Measurements from ENCODE around the gene NNT. TPM values are rescaled to one million over a fixed set of nuclear protein-coding genes. Genes with fewer than 3 reads are reported as not detected.

NNT gene
- total and polyA plus RNA-seq, 2 experiments from 2014 or later, result 55.3 to 102 TPM

DNA sequence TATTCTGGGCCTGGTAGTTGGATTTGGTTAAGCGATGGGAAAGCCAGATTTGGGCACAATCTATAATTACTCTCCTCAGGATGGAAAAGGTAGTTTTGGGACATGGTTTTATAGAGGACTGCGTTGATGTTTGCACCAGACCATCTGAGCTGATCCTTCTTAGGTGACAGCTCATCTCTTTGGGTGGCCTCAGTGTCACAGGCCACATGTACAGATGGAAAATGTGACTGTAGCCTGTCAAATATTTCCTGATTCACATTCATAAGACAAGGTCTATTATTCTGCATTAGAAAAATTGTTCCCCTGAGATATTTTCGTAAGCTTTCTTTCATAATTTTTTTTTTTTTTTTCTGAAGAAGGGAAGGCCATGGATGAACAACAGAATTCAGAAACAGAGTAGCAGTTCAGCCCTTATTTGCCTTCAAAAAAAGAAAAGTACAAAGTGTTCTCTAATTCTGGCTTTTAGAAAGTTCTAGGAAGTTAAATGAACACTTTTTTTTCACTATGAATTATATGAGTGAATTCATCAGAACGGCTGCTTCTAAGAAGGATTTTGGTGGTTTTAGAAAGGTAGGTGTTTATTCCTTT is 81.0 kb downstream of the NNT start:
- Histone ChIP-seq H2AFZ (no peak overlapping the region), H3K4me2 (no peak overlapping the region), H3K27me3 (no peaks in the 10 kb centered on the region), H3K9me3 (ENCODE audit: low read depth) (no peaks in the 10 kb centered on the region), H3K9me2 (replicated peaks; ENCODE audit: insufficient read depth) (no peaks in the 10 kb centered on the region), H3K27ac (no peak overlapping the region), H3K79me2 (no peaks in the 10 kb centered on the region), H3K36me3 (replicated peaks; ENCODE audit: insufficient read depth, low read depth) (no peaks in the 10 kb centered on the region), H4K20me1 (ENCODE audit: insufficient read depth, poor library complexity, severe bottlenecking) (no peaks in the 10 kb centered on the region), H3K4me3 (no peak overlapping the region), H3K4me1 (ENCODE audit: insufficient read depth) (no peaks in the 10 kb centered on the region)
- TF ChIP-seq, protein P1, sequence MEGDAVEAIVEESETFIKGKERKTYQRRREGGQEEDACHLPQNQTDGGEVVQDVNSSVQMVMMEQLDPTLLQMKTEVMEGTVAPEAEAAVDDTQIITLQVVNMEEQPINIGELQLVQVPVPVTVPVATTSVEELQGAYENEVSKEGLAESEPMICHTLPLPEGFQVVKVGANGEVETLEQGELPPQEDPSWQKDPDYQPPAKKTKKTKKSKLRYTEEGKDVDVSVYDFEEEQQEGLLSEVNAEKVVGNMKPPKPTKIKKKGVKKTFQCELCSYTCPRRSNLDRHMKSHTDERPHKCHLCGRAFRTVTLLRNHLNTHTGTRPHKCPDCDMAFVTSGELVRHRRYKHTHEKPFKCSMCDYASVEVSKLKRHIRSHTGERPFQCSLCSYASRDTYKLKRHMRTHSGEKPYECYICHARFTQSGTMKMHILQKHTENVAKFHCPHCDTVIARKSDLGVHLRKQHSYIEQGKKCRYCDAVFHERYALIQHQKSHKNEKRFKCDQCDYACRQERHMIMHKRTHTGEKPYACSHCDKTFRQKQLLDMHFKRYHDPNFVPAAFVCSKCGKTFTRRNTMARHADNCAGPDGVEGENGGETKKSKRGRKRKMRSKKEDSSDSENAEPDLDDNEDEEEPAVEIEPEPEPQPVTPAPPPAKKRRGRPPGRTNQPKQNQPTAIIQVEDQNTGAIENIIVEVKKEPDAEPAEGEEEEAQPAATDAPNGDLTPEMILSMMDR (IDR thresholded peaks at IDR 0.05; ENCODE audit: poor library complexity), result no peak
- TF ChIP-seq EZH2phosphoT487 (IDR thresholded peaks at IDR 0.05; ENCODE audit: low read depth, severe bottlenecking, unreplicated experiment), result no peak
- no peak for TF ChIP-seq EZH2 (IDR thresholded peaks at IDR 0.05; ENCODE audit: borderline replicate concordance)
- 94% methylated on average over 4 of the region's 4 CpGs for WGBS (ENCODE audit: low lambda C conversion rate, missing lambda C conversion rate)
- no peak for DNase-seq (ENCODE audit: low spot score)

DNA sequence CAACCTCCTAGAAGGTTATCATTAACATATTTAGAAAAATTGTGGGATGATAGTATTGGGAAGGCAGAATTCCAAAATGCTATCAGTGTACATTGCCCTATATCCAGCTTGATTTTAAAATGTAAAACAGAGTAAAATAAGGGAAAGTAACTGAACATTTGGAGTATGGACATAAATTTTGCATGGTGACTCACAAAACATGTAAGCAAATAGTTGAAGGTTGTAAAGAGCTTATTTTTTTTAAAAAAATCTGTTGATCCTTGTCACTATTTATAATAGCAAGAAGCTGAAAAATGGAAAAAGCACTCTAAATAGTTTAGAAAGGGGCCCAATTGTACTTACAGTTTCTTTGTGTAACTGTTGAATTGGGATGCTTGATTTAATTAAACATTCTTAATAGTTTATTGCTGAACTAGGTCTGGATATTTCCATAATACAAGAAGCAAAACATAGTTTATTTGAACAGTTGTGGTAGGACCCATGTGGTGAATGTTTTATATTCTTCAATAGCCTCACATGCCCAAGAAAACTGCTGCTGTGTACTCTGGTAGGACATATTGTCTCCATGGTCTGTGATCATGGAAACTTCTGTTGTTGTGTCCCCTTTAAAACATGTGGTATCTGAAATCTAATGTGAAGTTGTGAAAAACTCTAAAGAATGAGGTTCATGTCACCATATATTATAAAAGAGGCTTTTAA is 82.4 kb downstream of the NNT start:
- Histone ChIP-seq H3K4me2 (no peak overlapping the region), H3K9me2 (replicated peaks; ENCODE audit: insufficient read depth) (no peaks in the 10 kb centered on the region), H3K4me3 (no peak overlapping the region), H3K36me3 (replicated peaks; ENCODE audit: insufficient read depth, low read depth) (no peaks in the 10 kb centered on the region), H3K27me3 (no peaks in the 10 kb centered on the region), H3K79me2 (no peaks in the 10 kb centered on the region), H3K9me3 (ENCODE audit: low read depth) (no peaks in the 10 kb centered on the region), H3K27ac (no peak overlapping the region), H2AFZ (no peak overlapping the region), H3K4me1 (ENCODE audit: insufficient read depth) (no peaks in the 10 kb centered on the region), H4K20me1 (ENCODE audit: insufficient read depth, poor library complexity, severe bottlenecking) (no peaks in the 10 kb centered on the region)
- no peak for DNase-seq (ENCODE audit: low spot score)
- TF ChIP-seq EZH2phosphoT487 (IDR thresholded peaks at IDR 0.05; ENCODE audit: low read depth, severe bottlenecking, unreplicated experiment), result no peak
- TF ChIP-seq, protein P1 (IDR thresholded peaks at IDR 0.05; ENCODE audit: poor library complexity), result no peak
- no peak for TF ChIP-seq EZH2 (IDR thresholded peaks at IDR 0.05; ENCODE audit: borderline replicate concordance)

DNA sequence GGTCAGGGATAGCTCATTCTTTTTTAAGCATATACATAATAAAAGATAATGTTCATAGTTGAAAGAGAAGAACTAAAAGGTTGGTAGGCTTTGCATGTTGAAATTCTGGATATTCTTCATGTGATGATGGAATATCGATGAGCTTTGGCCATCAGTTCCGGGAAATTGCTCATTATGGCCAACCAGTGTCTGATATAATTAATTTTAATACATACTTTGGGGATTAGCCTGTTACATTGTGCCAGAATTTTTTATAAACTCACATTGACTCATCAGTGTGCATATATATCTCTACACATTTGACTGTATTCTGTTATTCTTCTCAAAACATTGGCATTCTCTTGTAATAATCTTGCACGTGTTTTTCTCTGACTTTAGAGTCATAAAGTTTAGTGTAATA is 84.3 kb downstream of the NNT start:
- no peak for DNase-seq (ENCODE audit: low spot score)
- no peak overlapping the region for H3K27ac ChIP-seq
- no peak overlapping the region for H3K4me3 ChIP-seq
- H3K9me2 ChIP-seq (replicated peaks; ENCODE audit: insufficient read depth), result no peaks in the 10 kb centered on the region
- H3K36me3 ChIP-seq (replicated peaks; ENCODE audit: insufficient read depth, low read depth), result no peaks in the 10 kb centered on the region
- no peaks in the 10 kb centered on the region for H4K20me1 ChIP-seq (ENCODE audit: insufficient read depth, poor library complexity, severe bottlenecking)
- H3K79me2 ChIP-seq, result no peaks in the 10 kb centered on the region
- H3K27me3 ChIP-seq, result no peaks in the 10 kb centered on the region
- no peak overlapping the region for H2AFZ ChIP-seq
- no peaks in the 10 kb centered on the region for H3K9me3 ChIP-seq (ENCODE audit: low read depth)
- 96% methylated on average over 3 of the region's 3 CpGs for WGBS (ENCODE audit: low lambda C conversion rate, missing lambda C conversion rate)
- no peaks in the 10 kb centered on the region for H3K4me1 ChIP-seq (ENCODE audit: insufficient read depth)
- TF ChIP-seq, protein P1 (IDR thresholded peaks at IDR 0.05; ENCODE audit: poor library complexity), result no peak
- TF ChIP-seq EZH2phosphoT487 (IDR thresholded peaks at IDR 0.05; ENCODE audit: low read depth, severe bottlenecking, unreplicated experiment), result no peak
- TF ChIP-seq EZH2 (IDR thresholded peaks at IDR 0.05; ENCODE audit: borderline replicate concordance), result no peak
- H3K4me2 ChIP-seq, result no peak overlapping the region
